Psoas muscle (tissue), 8 donors: ENCODE results near the gene SGK2. TPM values are rescaled to one million over a fixed set of nuclear protein-coding genes. Genes with fewer than 3 reads are reported as not detected.

Experiments used
- ATAC-seq, 4 donors: fragments of 200-7000 bp; cut with Tn5 transposase; one replicate each; pipeline ENCODE4 v1.9.1; 2020; ENCODE audit warnings: moderate library complexity in 3 of 4, mild to moderate bottlenecking in 2 of 4
- DNase-seq, 2 donors: peaks; one replicate each; pipeline ENCODE4 v3.0.0-alpha.2; 2020
- H3K27ac ChIP-seq: fragments of 200-600 bp; one replicate; pipeline ENCODE4 v1.8.0; 2022
- H3K27me3 ChIP-seq, 3 donors: fragments of 200-600 bp in 1 of 3; one replicate each; pipeline versions ENCODE4 v1.6.1 to v1.8.0; 2013 to 2022; ENCODE audit warnings: low read length in 2 of 3, mild to moderate bottlenecking in 2 of 3, moderate library complexity in 1 of 3; ENCODE audit not compliant: insufficient read depth in 3 of 3
- H3K36me3 ChIP-seq, 2 donors: fragments of 200-600 bp in 1 of 2; one replicate each; pipeline versions ENCODE4 v1.6.1 to v1.8.0; 2013 to 2022; ENCODE audit warnings: low read depth in 1 of 2, mild to moderate bottlenecking in 1 of 2, moderate library complexity in 1 of 2; ENCODE audit not compliant: insufficient read depth in 1 of 2
- H3K4me1 ChIP-seq: fragments of 200-600 bp; one replicate; pipeline ENCODE4 v1.8.0; 2022
- H3K4me3 ChIP-seq: fragments of 200-600 bp; one replicate; pipeline ENCODE4 v1.8.0; 2022; ENCODE audit warnings: mild to moderate bottlenecking
- H3K9me3 ChIP-seq: fragments of 200-600 bp; one replicate; pipeline ENCODE4 v1.8.0; 2022
- WGBS, 3 donors: extraction: QIAGEN DNeasy Blood & Tissue Kit; methylation state at CpG; one replicate each; pipeline versions ENCODE4 v1.1.6 to v1.1.7; 2013; 5-methylcytosine and 5-hydroxymethylcytosine counted together
- intact Hi-C, 2 donors: fragments of 100-400 bp; cut with DNase I; formaldehyde crosslinking; loops; one replicate each; pipeline versions ENCODE4 v1.11.0 to v1.14.2; 2022
- long read RNA-seq, 2 donors: library from polyadenylated mRNA; unstranded; transcript quantifications; one replicate each; pipeline ENCODE4 v2.0.0, GENCODE V29; 2021
- polyA plus RNA-seq, 3 donors: library from polyadenylated mRNA; stranded (reverse); fragments of 200-250 nt; gene quantifications; one replicate each; pipeline ENCODE4 v1.2.3, GENCODE V29; 2013
- total RNA-seq, 4 donors: library from RNA; stranded (reverse); fragmentation: NEBNext Ultra II Directional in 2 of 4; extraction: Animal tissue kit (Norgen Biotek cat#: 25700) in 2 of 4; gene quantifications; one replicate each; pipeline versions ENCODE4 v1.2.1 to v1.2.4, GENCODE V29; 2021 to 2023
- TF ChIP-seq, protein P1 (sequence below): fragments of 200-600 bp; IDR thresholded peaks from one replicate; pipeline ENCODE4 v1.8.0; 2022; ENCODE audit warnings: antibody characterized with exemption
- donor health status: healthy with polysubstance abuse.
- donor health status: DM: no; HTN: no; CAD: no; lungs with moderate emphysema.
- donor health status: Bipolar disorder and iron deficiency.
- donor health status: healthy.
- donor health status: DM: yes; HTN: yes; CAD: no.
- donor health status: DM: no; HTN: no; CAD: no.
- donor health status: DM: no; HTN: no; CAD: no.
- donor health status: DM: yes; HTN: yes; CAD: no.

SGK2 gene
- total RNA-seq: under 1 TPM in 1 of 4 donors, not detected in 3; 0.13 TPM
- polyA plus RNA-seq: under 1 TPM; 0.04 to 0.53 (median 0.16) TPM
- long read RNA-seq, donor 1: 0 reads
- long read RNA-seq, donor 2: 0 reads

DNA sequence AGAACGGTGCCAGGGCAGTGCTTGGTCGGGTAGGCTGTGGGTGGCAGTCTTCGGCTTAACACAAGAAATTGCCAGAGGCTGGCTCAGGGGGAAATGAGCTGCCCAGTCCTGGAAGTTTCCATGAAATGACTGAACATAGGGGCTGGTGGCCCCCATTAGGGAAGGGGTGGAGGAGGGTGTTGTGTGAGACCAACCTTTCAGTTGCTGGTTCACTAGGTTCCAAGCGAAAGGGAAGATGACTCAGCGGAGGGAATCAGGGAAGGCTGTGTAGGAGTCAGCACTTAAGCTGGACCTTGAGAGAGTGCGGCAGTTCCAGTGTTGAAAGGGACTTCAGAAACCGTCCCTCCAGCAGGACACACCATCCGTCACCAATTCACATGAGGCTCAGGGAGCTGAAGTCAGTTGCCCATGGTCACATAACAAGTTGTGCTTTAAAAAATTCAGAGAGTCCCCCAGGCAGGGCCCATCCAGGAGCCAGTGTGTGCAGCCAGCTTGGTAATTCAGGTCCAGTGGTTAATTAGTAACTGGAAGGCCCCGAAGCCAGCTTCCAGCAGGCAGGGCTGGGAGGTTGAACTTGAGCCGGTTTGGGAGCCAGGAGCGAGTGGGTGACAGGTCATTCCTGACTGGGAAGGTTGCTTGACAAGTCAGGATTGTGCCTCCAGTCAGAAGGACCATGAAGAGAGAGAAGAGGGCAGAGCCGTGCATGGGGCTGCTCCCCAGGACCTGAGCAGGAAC, at the start of gene SGK2:
SGK2 (plus strand) TSS at position 616 of the 735 bp plus-strand sequence. CDS start 7,469 bp downstream, outside the sequence.
- 76 to 86% (median 78%) methylated on average over 12 of the region's 12 CpGs for WGBS, 3 donors
- Histone ChIP-seq H3K27ac (no peak within 1 kb of the TSS), H3K27me3 (no peaks in the 10 kb centered on the region), H3K4me1 (no peaks in the 10 kb centered on the region), H3K4me3 (no peak within 1 kb of the TSS), H3K9me3 (no peaks in the 10 kb centered on the region), H3K36me3 (no peaks in the 10 kb centered on the region)
- intact Hi-C loops: no loop called here
- TF ChIP-seq, protein P1, sequence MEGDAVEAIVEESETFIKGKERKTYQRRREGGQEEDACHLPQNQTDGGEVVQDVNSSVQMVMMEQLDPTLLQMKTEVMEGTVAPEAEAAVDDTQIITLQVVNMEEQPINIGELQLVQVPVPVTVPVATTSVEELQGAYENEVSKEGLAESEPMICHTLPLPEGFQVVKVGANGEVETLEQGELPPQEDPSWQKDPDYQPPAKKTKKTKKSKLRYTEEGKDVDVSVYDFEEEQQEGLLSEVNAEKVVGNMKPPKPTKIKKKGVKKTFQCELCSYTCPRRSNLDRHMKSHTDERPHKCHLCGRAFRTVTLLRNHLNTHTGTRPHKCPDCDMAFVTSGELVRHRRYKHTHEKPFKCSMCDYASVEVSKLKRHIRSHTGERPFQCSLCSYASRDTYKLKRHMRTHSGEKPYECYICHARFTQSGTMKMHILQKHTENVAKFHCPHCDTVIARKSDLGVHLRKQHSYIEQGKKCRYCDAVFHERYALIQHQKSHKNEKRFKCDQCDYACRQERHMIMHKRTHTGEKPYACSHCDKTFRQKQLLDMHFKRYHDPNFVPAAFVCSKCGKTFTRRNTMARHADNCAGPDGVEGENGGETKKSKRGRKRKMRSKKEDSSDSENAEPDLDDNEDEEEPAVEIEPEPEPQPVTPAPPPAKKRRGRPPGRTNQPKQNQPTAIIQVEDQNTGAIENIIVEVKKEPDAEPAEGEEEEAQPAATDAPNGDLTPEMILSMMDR: no peak
- DNase-seq (no peak), ATAC-seq (no peak)

DNA sequence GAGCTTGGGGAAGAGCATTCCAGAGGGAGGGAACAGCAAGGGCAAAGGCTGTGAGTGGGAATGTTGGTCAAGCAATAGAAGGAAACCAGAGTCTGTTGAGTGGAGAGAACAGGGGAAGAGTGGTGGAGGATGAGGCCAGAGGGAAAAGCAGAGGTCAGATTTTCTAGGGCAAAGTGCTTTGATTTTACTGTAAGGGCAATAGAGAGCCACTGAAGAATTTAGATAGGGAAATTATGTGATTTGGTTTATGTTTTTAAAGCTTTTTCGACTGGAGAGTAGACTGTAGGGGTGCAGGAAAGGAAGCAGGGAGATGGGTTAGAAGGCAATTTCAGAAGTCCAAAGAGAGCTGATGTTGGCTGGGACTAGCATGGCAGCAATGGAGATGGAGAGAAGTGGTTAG, 46.9 kb upstream of the SGK2 start:
- TF ChIP-seq, protein P1: no peak
- Histone ChIP-seq H3K9me3 (no peaks in the 10 kb centered on the region), H3K4me1 (no peaks in the 10 kb centered on the region), H3K36me3 (no peaks in the 10 kb centered on the region), H3K4me3 (no peak overlapping the region), H3K27ac (no peak overlapping the region), H3K27me3 (peaks cover 0 to 8% (median 2%) of the 10 kb centered on the region in 3 donors)
- ATAC-seq: no peak
- intact Hi-C loops: no loop called here
- DNase-seq: no peak
- WGBS, 3 donors: 86 to 90% (median 89%) methylated on average over 1 of the region's 1 CpG

DNA sequence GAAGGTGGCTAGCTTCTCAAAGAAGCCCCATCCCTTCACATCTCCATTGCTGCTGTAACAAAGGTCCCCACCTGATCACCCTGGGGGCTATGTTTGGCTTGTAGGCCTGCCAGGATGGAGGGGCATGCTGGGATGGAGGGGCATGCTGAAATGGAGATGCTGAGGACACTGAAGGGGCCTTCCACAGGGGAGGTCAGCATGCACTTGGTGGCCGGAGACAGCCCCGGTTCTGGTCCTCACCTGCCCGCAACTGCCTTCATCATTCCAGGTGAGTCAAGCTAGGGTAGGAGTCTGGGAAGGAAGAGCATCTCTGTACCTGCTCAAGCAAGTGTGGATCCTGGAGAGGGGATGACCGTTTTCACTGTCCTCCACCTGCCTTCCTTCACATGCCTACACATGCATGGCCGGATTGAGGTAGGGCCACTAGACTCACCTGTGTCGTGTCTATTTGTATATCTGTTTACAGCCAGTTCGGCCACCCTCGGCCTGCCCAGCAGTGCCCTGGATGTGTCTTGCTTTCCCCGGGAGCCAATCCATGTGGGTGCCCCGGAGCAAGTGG, 45.4 kb upstream of the SGK2 start:
- Histone ChIP-seq H3K9me3 (no peaks in the 10 kb centered on the region), H3K27ac (no peak overlapping the region), H3K4me3 (peak overlapping the region; percentile 71), H3K27me3 (peaks cover 0 to 2% (median 0%) of the 10 kb centered on the region in 3 donors), H3K36me3 (peaks cover 0 to 4% of the 10 kb centered on the region in 2 donors), H3K4me1 (no peaks in the 10 kb centered on the region)
- ATAC-seq (no peak), DNase-seq (no peak)
- 53 to 67% (median 59%) methylated on average over 10 of the region's 10 CpGs for WGBS, 3 donors
- intact Hi-C loops: no loop called here
- TF ChIP-seq, protein P1: no peak

DNA sequence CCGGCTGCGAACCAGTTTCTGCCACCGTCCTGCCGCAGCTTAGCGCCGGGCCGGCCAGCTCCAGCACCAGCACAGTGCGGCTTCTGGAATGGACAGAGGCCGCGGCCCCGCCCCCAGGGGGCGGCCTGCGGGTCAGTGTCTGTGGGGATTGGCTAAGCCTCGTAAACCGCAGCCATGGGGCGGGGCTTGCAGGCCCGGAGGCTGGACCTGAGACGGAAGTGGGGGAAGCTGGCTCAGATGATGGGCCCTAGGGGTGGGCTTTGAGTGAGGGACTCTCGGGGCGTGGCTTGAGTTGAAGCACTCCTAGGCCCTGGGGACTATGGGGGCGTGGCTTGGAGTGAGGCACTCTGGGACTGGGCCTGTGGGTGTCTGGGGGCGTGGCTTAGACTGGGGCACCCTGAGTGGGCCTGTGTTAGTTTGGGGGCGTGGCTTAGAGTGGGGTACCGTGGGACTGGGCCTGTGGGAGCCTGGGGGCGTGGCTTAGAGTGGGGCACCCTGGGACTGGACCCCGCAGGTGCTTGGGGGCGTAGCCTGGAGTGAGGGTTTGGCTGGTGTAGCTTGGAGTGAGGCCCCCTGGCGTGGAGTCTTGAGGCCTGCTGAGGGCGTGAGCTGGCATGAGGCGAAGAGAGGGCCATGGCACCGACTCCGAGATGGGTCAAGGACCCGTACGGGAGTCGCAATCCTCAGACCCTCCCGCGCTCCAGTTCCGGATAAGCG, 44.7 kb upstream of the SGK2 start:
- peak; percentile 96 to 97 (median 96) for ATAC-seq
- H3K27me3 ChIP-seq: no peaks in the 10 kb centered on the region
- H3K9me3 ChIP-seq: no peaks in the 10 kb centered on the region
- peak overlapping the region; percentile 71 for H3K4me3 ChIP-seq
- intact Hi-C loops: no loop called here
- peak; percentile 96 to 98 for DNase-seq
- no peaks in the 10 kb centered on the region for H3K4me1 ChIP-seq
- peaks cover 0 to 4% of the 10 kb centered on the region in 2 donors for H3K36me3 ChIP-seq
- H3K27ac ChIP-seq: peak overlapping the region; percentile 57
- 46 to 54% (median 46%) methylated on average over 39 of the region's 39 CpGs for WGBS, 3 donors
- TF ChIP-seq, protein P1: peak; percentile 34
